ENCODE data around the gene TMEM178B.

DNA sequence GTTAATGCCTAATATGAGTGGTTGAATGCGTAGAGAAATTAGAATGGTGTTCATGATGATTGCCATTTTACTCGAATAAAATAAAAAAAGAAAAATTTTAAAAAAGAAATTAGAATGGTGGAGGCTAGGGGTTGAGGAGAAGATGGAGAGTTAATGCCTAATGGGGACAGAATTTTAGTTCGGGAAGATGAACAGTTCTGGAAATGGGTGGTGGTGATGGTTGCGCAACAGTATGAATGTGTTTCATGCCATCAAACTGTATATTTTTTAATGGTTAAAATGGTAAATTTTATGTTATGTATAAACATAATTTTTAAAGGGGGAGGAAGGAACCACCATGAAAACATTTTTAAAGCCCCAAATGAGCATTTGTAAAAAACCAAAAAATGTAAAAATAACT lies 337.3 kb downstream of the TMEM178B start:
- TF ChIP-seq, protein P1, sequence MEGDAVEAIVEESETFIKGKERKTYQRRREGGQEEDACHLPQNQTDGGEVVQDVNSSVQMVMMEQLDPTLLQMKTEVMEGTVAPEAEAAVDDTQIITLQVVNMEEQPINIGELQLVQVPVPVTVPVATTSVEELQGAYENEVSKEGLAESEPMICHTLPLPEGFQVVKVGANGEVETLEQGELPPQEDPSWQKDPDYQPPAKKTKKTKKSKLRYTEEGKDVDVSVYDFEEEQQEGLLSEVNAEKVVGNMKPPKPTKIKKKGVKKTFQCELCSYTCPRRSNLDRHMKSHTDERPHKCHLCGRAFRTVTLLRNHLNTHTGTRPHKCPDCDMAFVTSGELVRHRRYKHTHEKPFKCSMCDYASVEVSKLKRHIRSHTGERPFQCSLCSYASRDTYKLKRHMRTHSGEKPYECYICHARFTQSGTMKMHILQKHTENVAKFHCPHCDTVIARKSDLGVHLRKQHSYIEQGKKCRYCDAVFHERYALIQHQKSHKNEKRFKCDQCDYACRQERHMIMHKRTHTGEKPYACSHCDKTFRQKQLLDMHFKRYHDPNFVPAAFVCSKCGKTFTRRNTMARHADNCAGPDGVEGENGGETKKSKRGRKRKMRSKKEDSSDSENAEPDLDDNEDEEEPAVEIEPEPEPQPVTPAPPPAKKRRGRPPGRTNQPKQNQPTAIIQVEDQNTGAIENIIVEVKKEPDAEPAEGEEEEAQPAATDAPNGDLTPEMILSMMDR (conservative IDR thresholded peaks at IDR 0.05), result no peak
- no peak for TF ChIP-seq EZH2 (IDR thresholded peaks at IDR 0.05; ENCODE audit: low read depth)

All from PC-9 (cell line).